Activated CD4-positive, alpha-beta T cell treated with anti-CD3 and anti-CD28 coated beads, Interleukin-2, Interleukin-6, amounts not matched to agents 100 ng/mL and 50 ng/mL, durations not matched to agents 16 hours and 8 hours (primary cell): Measurements from ENCODE around the gene TEX50.
A peak's percentile ranks its signal among the peaks of the same experiment; 100 is the strongest.
"Not testable (repeated sequence)": the region's sequence is repeated elsewhere in the genome, so short reads cannot be mapped to it uniquely, and the experiment has no call there.

ENCODE experiments used
- DNase-seq: peaks from one replicate; pipeline ENCODE4 v3.0.0-alpha.2; 2020

Gene TEX50, protein sequence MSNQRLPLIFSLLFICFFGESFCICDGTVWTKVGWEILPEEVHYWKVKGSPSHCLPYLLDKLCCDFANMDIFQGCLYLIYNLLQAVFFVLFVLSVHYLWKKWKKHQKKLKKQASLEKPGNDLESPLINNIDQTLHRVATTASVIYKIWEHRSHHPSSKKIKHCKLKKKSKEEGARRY

DNA sequence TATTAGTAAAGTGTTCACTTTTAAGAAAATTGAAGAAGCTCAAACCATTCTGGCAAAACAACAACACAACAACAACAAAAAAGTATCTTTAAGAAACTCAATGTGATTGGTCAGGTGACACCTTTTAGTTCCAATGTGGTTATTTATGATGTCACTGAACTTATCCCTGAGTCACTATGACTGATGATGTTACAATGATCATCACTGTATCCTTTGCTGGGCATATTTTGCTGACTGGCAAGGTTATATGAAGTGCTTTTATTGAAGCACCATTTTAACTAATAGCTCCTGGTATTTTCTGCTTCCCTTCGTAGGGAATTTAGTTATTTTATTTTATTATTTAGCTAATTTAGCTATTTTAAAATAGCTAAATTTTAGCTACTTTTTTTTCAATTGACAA is at the start of gene TEX50:
Gene TEX50 (plus strand): TSS at position 223 of the 400 bp plus-strand sequence. CDS start 184 bp downstream, outside the sequence.
- DNase-seq: no peak

- DNase-seq: no peak
Observed at GRCh38 chr1:173590557-173590956, 44.6 kb upstream of the TEX50 start.

DNA sequence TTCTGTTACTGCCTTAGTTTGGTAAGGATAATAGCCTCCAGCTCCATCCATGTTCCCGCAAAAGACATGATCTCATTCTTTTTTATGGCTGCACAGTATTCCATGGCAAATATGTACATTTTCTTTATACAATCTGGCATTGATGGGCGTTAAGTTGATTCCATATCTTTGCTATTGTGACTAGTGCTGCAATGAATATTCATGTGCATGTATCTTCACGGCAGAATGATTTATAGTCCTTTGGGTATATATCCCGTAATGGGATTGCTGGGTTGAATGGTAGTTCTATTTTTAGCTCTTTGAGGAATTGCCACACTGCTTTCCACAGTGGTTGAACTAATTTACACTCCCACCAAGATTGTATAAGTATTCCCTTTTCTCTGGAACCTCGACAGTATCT is 44.0 kb upstream of the TEX50 start:
- not testable (repeated sequence) for DNase-seq

- DNase-seq: no peak
Observed at GRCh38 chr1:173596097-173596825, 38.9 kb upstream of the TEX50 start.

DNA sequence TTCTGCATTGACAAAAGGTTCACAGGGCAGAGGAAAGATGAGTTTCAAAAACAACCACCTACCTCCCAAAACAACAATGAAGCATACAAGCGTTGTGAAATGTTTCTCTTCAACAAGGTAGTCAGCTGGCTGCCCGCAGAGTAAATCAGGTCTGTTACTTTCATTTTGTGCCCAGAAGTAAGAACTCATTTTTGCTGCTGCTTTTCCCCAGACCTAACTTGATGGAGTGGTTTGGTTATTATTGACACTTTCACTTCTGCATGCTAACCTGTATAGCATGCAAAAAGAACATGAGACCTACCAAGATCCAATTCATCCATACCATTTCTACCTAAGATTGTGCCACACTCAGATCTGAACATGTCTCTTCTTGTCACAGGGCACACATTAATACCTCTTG is 33.5 kb upstream of the TEX50 start:
- no peak for DNase-seq

DNA sequence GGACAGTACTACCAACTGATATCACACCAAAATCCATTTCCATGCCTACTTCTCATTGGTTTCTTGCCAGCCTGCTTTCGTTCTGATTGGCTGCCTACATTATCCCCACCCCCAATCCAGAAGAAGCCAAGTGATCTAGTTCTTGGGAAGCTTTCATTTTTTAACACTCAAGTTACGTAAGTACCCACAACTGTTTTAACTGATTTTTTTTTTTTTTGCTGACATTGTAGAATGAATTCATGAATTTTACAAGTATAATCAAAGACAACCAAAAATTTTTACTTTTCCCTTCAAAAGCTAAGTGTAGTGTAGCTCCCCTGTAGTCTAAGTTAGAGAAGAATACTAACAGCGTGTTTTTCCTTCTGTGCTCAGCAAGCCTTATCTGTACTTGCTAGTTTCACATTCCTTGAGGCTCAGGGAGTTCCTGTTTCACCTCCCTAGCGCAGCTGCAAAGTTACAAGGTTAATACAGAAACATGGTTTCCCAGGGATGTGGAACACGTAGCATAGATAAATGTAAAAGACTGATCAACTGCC is 32.0 kb upstream of the TEX50 start, which contains the start of gene SLC9C2:
Gene SLC9C2 (minus strand): TSS at position 17 of the 536 bp plus-strand sequence. CDS start 1,296 bp downstream, outside the sequence.
- no peak for DNase-seq

GRCh38 chr1:173608503-173609216 is 26.5 kb upstream of the TEX50 start:
- DNase-seq: no peak

DNA sequence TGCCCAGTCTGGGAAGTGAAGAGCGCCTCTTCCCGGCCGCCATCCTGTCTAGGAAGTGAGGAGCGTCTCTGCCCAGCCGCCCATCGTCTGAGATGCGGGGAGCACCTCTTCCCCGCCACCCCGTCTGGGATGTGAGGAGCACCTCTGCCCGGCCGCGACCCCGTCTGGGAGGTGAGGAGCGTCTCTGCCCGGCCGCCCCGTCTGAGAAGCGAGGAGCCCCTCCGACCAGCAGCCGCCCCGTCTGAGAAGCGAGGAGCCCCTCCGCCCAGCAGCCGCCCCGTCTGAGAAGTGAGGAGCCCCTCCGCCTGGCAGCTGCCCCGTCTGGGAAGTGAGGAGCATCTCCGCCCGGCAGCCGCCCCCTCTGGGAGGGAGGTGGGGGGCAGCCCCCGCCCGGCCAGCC is 22.1 kb upstream of the TEX50 start:
- DNase-seq: not testable (repeated sequence)

DNA sequence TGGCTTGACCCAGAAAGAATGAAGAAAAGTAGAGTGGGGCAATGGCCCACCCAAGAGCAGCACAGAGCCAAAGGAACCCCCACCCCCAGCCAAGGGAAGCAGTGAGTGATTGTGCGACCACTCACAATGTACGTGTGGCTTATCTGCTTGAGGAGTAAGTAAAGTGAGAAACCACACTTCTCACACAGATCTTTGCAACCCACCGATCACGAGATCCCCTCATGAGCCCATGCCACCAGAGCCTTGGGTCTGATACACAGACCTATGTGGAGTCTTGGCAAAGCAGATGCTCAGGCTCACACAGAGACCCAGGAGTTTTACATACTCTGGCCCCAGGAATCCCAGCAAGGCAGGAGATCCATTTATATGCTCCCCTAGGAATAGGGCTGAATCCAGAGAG is 18.3 kb upstream of the TEX50 start:
- peak; percentile 7 for DNase-seq

GRCh38 chr1:173627269-173627668 is 7.9 kb upstream of the TEX50 start:
- no peak for DNase-seq

DNA sequence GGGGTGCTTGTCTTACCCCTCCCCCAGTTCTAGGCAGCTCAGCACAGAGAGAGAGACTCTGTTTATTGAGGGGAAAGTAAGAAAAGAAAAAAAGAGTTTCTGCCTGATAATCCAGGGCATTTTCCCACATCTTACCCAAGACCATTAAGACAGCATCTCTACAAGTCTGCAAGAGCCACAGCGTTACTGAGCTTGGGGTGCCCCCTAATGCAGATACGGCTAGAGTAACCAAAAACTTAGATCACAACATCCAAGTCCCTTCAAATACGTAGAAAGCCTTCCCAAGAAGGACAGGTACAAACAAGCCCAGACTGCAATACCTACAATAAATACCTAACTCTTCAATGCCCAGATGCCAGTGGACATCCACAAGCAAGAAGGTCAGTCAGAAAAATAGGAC is 6.2 kb upstream of the TEX50 start:
- DNase-seq: no peak

- not testable (repeated sequence) for DNase-seq
Observed at GRCh38 chr1:173637236-173638042, 2.3 kb downstream of the TEX50 start.

DNA sequence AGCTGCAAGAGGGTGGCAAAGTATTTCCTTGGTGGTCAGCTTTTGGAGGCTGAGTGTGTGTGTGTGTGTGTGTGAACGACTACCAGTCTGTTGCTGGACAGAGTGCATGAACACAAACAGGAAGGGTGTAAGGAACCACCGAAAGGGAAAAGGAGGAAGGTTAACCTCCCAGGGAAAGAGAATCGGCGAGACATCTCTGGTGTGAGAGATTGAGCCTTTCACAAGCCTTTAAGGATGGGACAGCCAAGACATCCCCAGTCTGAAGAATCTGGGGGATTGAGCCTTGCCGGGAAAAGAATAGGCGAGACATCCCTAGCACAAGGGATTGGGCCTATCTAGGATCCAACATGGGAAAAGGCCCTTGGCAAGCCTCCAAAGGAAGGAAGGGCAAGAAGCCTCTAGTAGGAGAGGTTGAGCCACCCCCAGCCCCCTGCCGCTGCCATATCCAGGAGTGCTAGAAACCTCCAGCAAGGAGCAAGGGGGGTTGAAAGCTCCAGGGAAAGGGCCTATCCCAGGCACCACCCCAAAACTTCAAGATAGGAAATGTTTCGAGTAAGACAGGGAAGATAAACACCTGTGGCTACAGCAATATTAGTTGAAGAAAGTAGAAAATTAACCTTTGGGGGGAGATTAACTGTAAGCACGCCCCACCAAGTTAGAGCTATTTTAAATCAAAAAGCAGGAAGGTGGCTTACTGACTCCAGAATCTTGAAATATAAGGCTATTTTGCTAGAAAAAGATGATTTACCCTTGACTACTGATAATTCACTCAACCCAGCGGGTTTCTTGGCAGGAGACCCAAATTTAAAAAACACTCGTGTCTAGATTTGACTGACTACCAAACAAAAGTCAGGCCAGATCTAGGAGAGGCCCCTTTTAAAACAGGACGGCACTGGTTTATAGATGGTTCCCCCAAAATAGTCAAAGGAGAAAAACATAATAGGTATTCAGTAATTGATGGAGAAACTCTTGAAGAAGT is 3.2 kb downstream of the TEX50 start:
- no peak for DNase-seq

- DNase-seq: no peak
Observed at GRCh38 chr1:173639102-173639501, 4.0 kb downstream of the TEX50 start.

DNA sequence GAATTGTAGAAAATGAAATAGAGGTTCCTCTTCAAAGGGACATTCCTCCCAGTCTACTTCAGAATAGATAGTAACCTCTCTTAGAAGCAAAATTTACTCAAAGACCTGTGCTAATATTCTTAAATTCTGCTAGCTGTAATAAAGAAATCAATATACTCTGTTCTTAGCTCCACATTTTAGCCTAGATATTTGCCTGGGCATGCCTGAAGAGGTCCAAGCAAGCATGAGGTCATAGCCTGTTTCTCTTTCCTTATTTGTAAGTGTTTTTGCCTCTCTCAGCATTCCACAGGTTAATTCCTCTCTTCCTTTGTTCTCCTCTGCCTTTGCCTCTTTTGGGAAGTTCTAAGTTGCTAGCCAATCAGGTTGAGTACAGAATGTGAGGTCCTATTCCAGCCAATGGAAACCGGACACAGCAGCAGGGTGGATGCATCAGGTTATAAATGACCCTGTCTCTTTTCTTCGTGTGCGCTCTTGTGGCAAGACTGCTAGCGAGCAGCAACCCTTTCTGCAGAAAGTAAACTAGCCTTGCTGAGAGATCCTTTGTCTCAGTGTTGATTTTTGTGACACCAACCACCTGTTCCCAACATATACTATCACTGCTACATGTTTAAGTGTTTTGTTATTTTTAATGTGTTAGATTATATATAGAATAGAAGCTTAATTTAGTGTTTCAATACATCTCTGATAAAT is 7.5 kb downstream of the TEX50 start:
- DNase-seq: not testable (repeated sequence)

DNA sequence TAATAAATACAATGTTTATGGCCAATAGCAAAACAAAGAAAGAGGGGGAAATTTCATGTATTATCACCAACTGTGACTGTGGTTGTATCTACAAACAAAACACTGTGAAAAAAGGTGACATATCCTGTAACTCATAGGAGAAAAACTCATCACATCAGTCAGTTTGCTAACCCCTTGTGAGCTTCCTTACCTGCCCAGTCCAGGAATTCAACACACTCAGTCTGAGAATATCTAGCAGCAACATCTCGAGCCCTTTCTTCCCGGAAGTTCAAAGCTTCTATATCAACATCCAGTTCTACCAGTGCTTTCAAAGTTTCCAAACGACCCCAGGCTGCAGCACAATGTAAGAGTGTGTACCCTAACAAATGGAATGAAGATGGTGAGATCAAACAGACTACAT is 11.5 kb downstream of the TEX50 start:
- no peak for DNase-seq

GRCh38 chr1:173648880-173649605 is 13.9 kb downstream of the TEX50 start:
- DNase-seq: no peak

DNA sequence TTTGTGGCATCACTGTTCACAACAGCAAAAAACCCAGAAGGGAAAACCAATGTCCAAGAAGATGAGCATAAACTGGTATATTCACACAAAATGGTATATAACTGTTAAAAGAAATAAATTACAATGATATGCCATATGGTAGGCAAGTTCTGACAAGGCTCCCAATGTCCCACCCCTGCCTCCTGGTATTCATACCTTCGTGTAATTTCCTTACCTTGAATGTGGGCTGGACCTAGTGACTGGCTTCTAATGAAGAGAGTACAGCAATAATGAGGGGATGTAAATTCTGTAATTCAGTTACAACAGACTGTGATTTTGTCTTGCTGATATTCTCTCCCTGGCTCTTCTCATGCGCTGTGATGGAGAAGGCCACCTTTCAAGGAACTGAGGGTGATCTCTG is 25.2 kb downstream of the TEX50 start:
- DNase-seq: no peak

DNA sequence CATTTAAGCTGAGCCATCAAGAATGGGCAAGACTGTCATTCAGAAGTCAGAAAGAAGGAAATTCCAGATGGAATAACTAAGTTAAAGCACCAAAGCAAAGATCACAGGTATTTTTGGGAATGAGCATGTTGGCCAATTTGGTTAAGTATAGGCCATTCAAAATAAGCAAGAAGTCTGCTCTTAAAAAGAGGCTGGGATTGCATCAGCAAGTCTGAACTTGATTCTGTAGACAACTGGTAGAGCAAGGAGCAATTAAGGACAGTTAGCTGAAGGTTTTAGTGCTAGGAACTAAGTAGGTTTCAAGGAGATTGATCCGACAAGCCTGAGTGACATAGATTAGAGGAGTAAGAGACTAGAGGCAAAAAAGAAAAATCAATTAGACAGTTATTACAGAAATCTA is 26.1 kb downstream of the TEX50 start:
- no peak for DNase-seq

GRCh38 chr1:173661763-173662162 is 26.6 kb downstream of the TEX50 start:
- DNase-seq: no peak
